Measurements from ENCODE around the gene HHAT. TPM values are rescaled to one million over a fixed set of nuclear protein-coding genes. Genes with fewer than 3 reads are reported as not detected.
A peak's percentile ranks its signal among the peaks of the same experiment; 100 is the strongest.

Gene HHAT
- total RNA-seq, 4 donors from 2014 or later = 3.4 to 5.2 (median 4.0) TPM

DNA sequence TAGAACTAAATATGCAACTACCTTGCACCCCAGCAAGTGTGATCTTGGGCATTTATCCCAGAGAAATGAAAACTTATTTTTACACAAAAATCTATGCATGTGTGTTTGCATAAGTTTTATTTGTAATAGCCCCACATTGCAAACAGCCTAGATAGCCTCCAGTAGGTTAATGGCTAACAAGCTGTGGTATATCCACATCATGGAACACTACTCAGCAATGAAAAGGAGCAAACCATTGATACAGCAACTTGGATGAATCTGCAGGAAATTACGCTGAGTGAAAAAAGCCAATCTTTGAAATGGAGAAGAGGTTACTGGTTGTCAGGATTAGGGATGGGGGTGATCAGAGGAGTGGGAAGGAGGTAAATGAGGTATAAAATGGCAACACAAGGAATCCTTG is 67.8 kb downstream of the HHAT start:
- Histone ChIP-seq H3K27me3 (no peaks in the 10 kb centered on the region), H3K4me3 (no peak overlapping the region), H3K4me1 (no peaks in the 10 kb centered on the region), H3K27ac (no peak overlapping the region), H3K9me3 (no peaks in the 10 kb centered on the region), H3K36me3 (no peaks in the 10 kb centered on the region)
- no peak for TF ChIP-seq POLR2A (IDR thresholded peaks at IDR 0.05)
- no peak for DNase-seq
- 95 to 96% methylated on average over 1 of the region's 1 CpG for WGBS, 2 donors
- intact Hi-C loops (cut with DNase I) = no loop called here

DNA sequence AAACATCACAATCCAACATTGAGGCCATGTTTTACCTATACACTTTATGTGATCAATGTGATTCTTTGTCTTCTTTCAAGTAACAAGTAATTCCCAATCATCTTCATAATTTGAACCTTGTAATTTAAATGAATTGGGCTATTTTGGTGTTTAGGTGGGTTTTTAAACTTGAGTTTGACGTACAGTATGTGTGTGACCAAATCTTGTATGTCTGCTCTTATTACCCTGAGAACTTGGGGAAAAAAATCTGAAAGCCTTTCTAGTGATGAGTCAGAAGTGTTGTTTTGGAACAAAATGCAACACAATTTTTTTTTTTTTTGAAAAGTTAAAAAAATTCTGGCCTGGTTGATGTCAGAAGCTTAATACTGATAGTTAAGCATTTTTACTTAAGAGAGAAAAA is 68.5 kb downstream of the HHAT start:
- H3K27ac ChIP-seq = no peak overlapping the region
- H3K4me3 ChIP-seq = no peak overlapping the region
- no peak for DNase-seq
- TF ChIP-seq, protein P1, sequence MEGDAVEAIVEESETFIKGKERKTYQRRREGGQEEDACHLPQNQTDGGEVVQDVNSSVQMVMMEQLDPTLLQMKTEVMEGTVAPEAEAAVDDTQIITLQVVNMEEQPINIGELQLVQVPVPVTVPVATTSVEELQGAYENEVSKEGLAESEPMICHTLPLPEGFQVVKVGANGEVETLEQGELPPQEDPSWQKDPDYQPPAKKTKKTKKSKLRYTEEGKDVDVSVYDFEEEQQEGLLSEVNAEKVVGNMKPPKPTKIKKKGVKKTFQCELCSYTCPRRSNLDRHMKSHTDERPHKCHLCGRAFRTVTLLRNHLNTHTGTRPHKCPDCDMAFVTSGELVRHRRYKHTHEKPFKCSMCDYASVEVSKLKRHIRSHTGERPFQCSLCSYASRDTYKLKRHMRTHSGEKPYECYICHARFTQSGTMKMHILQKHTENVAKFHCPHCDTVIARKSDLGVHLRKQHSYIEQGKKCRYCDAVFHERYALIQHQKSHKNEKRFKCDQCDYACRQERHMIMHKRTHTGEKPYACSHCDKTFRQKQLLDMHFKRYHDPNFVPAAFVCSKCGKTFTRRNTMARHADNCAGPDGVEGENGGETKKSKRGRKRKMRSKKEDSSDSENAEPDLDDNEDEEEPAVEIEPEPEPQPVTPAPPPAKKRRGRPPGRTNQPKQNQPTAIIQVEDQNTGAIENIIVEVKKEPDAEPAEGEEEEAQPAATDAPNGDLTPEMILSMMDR (IDR thresholded peaks at IDR 0.05) = no peak
- no peak for TF ChIP-seq POLR2A (IDR thresholded peaks at IDR 0.05)
- no peaks in the 10 kb centered on the region for H3K4me1 ChIP-seq
- 70 to 73% methylated on average over 1 of the region's 1 CpG for whole genome bisulfite sequencing, 2 donors
- no peaks in the 10 kb centered on the region for H3K27me3 ChIP-seq
- H3K36me3 ChIP-seq = peaks cover 0 to 4% (median 0%) of the 10 kb centered on the region in 3 donors
- intact Hi-C loops (cut with DNase I) = no loop called here
- no peaks in the 10 kb centered on the region for H3K9me3 ChIP-seq

DNA sequence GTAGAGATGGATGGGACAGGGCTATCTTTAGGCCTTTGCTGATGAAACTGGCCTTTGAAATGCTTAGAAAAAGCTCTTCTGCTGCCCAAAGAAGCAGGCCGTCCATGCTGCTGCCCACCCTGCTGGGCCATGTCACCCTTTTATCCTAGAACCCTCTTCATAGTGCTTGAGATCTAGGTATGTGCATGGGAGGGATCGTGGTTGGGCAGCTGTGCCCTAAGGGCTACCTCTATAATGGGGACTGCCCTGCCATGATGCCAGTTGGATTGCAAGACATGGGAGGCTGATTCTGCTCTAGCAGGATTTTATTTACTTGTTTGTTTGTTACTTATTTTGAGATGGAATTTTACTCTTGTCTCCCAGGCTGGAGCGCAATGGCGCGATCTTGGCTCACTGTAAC is 69.0 kb downstream of the HHAT start:
- Histone ChIP-seq H3K4me3 (no peak overlapping the region), H3K36me3 (peaks cover 0 to 4% (median 0%) of the 10 kb centered on the region in 3 donors), H3K27ac (no peak overlapping the region), H3K9me3 (no peaks in the 10 kb centered on the region), H3K4me1 (no peaks in the 10 kb centered on the region), H3K27me3 (no peaks in the 10 kb centered on the region)
- no peak for DNase-seq
- intact Hi-C loops (cut with DNase I) = no loop called here
- no peak for TF ChIP-seq POLR2A (IDR thresholded peaks at IDR 0.05)
- TF ChIP-seq, protein P1 (IDR thresholded peaks at IDR 0.05) = no peak
- 94 to 96% methylated on average over 5 of the region's 5 CpGs for WGBS, 2 donors

DNA sequence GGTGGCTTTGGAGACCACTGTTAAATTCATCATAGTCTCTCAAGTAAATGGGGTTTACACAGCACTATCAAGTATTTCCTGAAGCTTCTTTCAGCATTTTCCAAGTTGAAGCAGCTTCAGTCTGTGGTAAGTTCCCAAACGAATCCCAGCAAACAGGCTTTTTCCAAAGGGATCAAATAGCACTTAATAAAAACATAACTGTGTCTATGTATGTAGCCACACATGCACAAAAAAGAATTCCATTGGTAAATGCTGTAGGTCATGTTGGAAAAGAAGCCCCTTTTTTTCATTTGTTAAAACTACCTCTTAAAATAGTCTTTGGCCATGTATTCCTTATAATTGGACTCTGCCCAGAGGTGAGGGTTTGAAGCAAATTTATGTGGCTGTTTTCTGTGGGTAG is 69.8 kb downstream of the HHAT start:
- Histone ChIP-seq H3K27ac (no peak overlapping the region), H3K4me3 (no peak overlapping the region), H3K4me1 (no peaks in the 10 kb centered on the region), H3K27me3 (no peaks in the 10 kb centered on the region), H3K36me3 (peaks cover 0 to 4% (median 0%) of the 10 kb centered on the region in 3 donors), H3K9me3 (no peaks in the 10 kb centered on the region)
- no peak for DNase-seq
- WGBS, 2 donors = 62 to 75% methylated on average over 1 of the region's 1 CpG
- intact Hi-C loops (cut with DNase I) = no loop called here
- TF ChIP-seq POLR2A (IDR thresholded peaks at IDR 0.05) = no peak
- TF ChIP-seq, protein P1 (IDR thresholded peaks at IDR 0.05) = no peak

DNA sequence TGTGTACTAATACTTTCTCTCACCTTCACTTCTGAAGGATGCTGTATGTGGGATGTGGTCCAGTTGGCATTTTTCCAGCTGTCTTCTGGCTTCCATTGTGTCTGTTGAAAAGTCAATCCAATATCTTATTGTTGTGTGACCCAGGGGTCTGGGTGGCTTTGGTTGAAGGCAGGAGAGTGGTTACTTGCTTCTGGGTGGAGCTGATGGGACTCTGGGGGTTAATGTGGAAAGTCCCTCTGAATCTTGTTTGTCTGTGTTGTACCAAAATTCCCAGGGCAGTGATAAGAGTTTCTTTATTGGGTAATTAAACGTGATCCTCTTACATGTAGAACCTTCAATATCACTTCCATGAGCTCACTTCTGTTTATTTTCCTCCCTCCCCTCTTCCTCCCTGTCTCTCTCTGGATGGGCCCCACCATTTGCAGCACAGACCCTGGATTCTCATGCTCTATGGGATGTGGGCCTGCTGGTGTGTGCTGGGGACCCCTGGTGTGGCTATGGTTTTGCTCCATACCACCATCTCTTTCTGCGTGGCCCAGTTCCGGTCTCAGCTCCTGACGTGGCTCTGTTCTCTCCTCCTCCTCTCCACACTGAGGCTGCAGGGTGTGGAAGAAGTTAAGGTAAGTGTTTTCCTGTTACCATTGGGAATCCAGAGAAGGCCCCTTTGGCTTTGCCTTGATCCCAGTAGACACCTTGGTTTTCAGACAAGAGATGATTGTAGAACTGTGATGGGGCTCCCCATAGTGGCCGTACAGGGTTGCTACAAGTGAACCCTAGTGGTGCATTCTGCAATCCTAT is 71.5 kb downstream of the HHAT start:
- H3K27ac ChIP-seq = no peak overlapping the region
- no peak for DNase-seq
- H3K4me1 ChIP-seq = peaks cover 0 to 7% (median 0%) of the 10 kb centered on the region in 3 donors
- peaks cover 0 to 4% (median 0%) of the 10 kb centered on the region in 3 donors for H3K36me3 ChIP-seq
- no peaks in the 10 kb centered on the region for H3K27me3 ChIP-seq
- TF ChIP-seq, protein P1 (IDR thresholded peaks at IDR 0.05) = peak; percentile 52 to 85 (median 78)
- TF ChIP-seq POLR2A (IDR thresholded peaks at IDR 0.05) = no peak
- no peaks in the 10 kb centered on the region for H3K9me3 ChIP-seq
- no peak overlapping the region for H3K4me3 ChIP-seq
- 65 to 78% methylated on average over 4 to 5 of the region's 5 CpGs for whole genome bisulfite sequencing, 2 donors
- intact Hi-C loops (cut with DNase I) = loop anchor here (10.0 kb wide), 1 partner anchor 1255 kb away; no protein-coding TSS in a partner anchor

Data from esophagus squamous epithelium (tissue), 5 donors.